Epithelial cell of esophagus (primary cell): ENCODE data around the gene PARP3.
A peak's percentile ranks its signal among the peaks of the same experiment; 100 is the strongest.

Source experiments
- DNase-seq: peaks from one replicate; pipeline ENCODE4 v3.0.0; 2010; ENCODE audit warnings: low read depth
- H3K4me3 ChIP-seq: 2 replicates; pipeline ENCODE4 v1.5.1; 2011; ENCODE audit warnings: mild to moderate bottlenecking, low read length, control low read depth
- TF ChIP-seq, protein P1 (sequence below): IDR thresholded peaks from 2 replicates; pipeline ENCODE4 v1.5.1; 2011; ENCODE audit warnings: low read depth, mild to moderate bottlenecking, low read length, control low read depth, inconsistent platforms; ENCODE audit not compliant: insufficient read depth; ENCODE audit errors: missing control alignments

PARP3 gene

DNA sequence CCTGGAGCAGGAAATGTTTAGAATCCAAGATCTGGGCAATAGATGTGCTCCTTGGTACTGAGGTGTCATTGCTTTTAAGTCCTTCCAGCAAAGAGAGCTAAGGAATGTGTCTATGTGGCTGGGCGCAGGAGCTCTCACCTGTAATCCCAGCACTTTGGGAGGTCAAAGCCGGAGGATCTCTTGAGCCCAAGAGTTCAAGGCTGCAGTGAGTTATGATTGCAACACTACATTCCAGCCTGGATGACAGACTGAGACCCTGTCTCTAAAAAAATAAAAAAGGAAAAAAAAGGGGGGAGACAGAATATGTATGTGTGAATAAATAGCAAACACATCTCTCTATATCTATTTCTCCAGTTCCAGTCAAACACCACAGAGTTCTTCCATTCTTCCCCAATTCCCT, 8.7 kb downstream of the PARP3 start:
- DNase-seq, result no peak
- TF ChIP-seq, protein P1, sequence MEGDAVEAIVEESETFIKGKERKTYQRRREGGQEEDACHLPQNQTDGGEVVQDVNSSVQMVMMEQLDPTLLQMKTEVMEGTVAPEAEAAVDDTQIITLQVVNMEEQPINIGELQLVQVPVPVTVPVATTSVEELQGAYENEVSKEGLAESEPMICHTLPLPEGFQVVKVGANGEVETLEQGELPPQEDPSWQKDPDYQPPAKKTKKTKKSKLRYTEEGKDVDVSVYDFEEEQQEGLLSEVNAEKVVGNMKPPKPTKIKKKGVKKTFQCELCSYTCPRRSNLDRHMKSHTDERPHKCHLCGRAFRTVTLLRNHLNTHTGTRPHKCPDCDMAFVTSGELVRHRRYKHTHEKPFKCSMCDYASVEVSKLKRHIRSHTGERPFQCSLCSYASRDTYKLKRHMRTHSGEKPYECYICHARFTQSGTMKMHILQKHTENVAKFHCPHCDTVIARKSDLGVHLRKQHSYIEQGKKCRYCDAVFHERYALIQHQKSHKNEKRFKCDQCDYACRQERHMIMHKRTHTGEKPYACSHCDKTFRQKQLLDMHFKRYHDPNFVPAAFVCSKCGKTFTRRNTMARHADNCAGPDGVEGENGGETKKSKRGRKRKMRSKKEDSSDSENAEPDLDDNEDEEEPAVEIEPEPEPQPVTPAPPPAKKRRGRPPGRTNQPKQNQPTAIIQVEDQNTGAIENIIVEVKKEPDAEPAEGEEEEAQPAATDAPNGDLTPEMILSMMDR, result no peak
- H3K4me3 ChIP-seq, result no peak overlapping the region

DNA sequence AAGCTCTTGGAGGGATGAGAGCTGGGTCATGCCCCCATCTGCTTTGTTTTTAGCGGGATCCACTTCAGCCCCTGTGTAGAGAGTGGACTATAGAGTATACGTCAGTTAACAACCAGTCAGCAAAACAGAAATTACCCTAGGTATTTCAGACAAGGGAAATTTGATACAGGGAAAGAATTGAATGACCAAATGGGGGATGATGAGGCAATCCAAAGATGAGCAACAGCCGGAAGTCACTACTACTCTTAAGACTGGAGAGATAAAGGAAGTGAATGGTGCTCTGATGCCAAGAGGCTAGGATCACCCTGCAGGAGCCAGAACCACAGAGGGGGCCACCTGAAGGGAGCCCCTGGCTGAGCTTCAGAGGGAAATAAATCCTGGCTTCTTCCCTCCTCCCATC, 11.3 kb downstream of the PARP3 start:
- H3K4me3 ChIP-seq, result no peak overlapping the region
- peak; percentile 89 for DNase-seq
- TF ChIP-seq, protein P1, result no peak

DNA sequence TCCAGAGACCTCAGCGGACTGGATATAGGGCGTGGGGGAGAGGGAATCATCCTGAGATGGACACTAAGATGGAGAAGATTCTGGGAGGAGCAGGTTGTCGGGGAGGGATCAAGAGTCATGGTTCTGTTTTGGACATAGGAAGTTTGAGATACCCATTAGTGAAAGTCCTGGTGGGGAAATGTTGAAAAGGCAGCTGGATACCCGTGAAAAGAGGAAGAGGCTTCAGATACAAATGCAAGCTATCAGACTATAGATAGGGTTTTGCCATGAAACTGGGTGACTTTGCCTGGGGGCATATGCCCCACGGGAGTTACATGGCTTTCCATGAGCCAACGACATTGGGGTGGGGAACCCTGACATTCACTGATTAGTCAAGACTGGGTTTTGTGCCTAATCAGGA, 11.9 kb downstream of the PARP3 start:
- no peak overlapping the region for H3K4me3 ChIP-seq
- TF ChIP-seq, protein P1, result no peak

DNA sequence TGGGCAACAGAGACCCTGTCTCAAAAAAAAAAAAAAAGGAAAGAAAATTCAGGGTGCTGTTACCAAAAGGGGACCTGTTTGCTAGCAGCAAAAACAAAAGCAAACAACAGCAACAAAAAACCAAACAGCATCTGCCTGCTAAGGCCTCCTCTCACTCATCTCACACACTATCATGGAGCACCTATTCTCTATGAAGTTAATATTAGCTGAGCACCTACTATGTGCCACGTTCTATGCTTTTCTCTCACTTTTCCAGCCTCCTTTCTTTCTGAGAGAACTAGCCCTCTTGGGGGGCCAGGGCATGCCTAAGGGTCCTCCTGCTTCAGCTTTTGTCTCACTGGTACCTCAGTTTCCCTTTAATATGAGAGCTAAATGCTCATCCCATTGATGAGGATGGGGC, 12.6 kb downstream of the PARP3 start:
- no peak overlapping the region for H3K4me3 ChIP-seq
- no peak for DNase-seq
- TF ChIP-seq, protein P1, result no peak

More for the DNA sequence above, 11.9 kb downstream of the PARP3 start:
- DNase-seq, result no peak

DNA sequence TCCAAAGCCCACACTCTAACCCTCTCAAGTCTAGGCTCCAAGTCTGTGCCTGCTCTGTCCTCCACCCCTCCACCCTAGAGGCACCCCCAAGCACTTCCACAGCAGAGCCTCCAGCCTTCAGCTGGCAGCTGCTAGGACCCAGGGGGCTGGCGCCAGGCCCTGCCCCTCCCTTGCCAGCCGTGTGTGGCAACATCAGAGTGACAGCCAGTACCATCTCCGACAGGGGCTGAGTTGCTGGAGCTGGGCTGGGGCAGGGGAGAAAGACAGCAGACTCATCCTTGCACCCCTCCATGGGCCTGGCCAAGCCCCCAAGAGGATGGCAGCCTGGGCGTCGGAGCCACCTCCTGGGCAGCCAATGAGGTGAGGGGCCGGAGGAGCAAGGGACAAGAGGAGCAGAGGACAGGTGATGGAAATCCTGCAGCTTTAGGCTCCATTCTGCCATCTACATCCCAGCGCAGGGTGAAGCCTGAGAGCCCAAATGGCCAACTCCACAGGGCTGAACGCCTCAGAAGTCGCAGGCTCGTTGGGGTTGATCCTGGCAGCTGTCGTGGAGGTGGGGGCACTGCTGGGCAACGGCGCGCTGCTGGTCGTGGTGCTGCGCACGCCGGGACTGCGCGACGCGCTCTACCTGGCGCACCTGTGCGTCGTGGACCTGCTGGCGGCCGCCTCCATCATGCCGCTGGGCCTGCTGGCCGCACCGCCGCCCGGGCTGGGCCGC, 13.2 kb downstream of the PARP3 start, which contains the start of gene GPR62:
GPR62 (plus strand) TSS at position 207 of the 718 bp plus-strand sequence; CDS start at position 479, 272 bp downstream.
- no peak within 1 kb of the TSS for H3K4me3 ChIP-seq
- no peak for DNase-seq
- TF ChIP-seq, protein P1, result no peak

DNA sequence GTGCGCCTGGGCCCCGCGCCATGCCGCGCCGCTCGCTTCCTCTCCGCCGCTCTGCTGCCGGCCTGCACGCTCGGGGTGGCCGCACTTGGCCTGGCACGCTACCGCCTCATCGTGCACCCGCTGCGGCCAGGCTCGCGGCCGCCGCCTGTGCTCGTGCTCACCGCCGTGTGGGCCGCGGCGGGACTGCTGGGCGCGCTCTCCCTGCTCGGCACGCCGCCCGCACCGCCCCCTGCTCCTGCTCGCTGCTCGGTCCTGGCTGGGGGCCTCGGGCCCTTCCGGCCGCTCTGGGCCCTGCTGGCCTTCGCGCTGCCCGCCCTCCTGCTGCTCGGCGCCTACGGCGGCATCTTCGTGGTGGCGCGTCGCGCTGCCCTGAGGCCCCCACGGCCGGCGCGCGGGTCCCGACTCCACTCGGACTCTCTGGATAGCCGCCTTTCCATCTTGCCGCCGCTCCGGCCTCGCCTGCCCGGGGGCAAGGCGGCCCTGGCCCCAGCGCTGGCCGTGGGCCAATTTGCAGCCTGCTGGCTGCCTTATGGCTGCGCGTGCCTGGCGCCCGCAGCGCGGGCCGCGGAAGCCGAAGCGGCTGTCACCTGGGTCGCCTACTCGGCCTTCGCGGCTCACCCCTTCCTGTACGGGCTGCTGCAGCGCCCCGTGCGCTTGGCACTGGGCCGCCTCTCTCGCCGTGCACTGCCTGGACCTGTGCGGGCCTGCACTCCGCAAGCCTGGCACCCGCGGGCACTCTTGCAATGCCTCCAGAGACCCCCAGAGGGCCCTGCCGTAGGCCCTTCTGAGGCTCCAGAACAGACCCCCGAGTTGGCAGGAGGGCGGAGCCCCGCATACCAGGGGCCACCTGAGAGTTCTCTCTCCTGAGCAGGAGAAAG, 14.0 kb downstream of the PARP3 start:
- TF ChIP-seq, protein P1, result peak; percentile 72
- peak; percentile 83 for DNase-seq
- H3K4me3 ChIP-seq, result no peak overlapping the region
